H1 (cell line): ENCODE results near the gene ABLIM1. TPM values are rescaled to one million over a fixed set of nuclear protein-coding genes. Genes with fewer than 3 reads are reported as not detected.

Experiments
- CTCF ChIA-PET: fragments of 300-600 bp; sonication (Branson Sonifier 250); formaldehyde crosslinking; loops from one replicate; lab custom pipeline; 2021; ENCODE audit not compliant: partially characterized antibody; lab: Charles Lee
- POLR2A ChIA-PET: fragments of 300-600 bp; sonication (Branson Sonifier 250); formaldehyde crosslinking; loops from one replicate; lab custom pipeline; 2021; ENCODE audit warnings: inconsistent platforms; ENCODE audit not compliant: partially characterized antibody; lab: Charles Lee
- DNase-seq, 2 experiments: peaks; one replicate each; pipeline versions ENCODE4 v3.0.0 to v3.0.0-alpha.2; 2010 to 2022; ENCODE audit warnings: low spot score in 2 of 2, low read depth in 1 of 2, mixed read lengths in 1 of 2
- FAIRE-seq: peaks from 2 replicates; lab custom pipeline; 2011; peaks lifted over from hg19 to GRCh38; lab: Jason Lieb, UNC
- H2AFZ ChIP-seq: 2 replicates; pipeline ENCODE4 v1.8.1; 2012; ENCODE audit warnings: low read length, inconsistent platforms
- H2AK5ac ChIP-seq: 2 replicates; pipeline ENCODE4 v1.6.1; 2013; ENCODE audit warnings: low read depth, low read length
- H2BK120ac ChIP-seq: replicated peaks from 2 replicates; pipeline ENCODE3; 2013; ENCODE audit warnings: low read depth, low read length, inconsistent platforms
- H2BK12ac ChIP-seq: 2 replicates; pipeline ENCODE4 v1.6.1; 2013; ENCODE audit warnings: low read depth, low read length
- H2BK15ac ChIP-seq: 2 replicates; pipeline ENCODE4 v1.6.1; 2013; ENCODE audit warnings: low read length
- H2BK20ac ChIP-seq: 2 replicates; pipeline ENCODE4 v1.6.1; 2013; ENCODE audit warnings: low read length
- H2BK5ac ChIP-seq: 2 replicates; pipeline ENCODE4 v1.6.1; 2013; ENCODE audit warnings: low read depth, low read length
- H3K14ac ChIP-seq: 2 replicates; pipeline ENCODE4 v1.6.1; 2013; ENCODE audit warnings: inconsistent platforms; ENCODE audit not compliant: insufficient read length
- H3K18ac ChIP-seq: 2 replicates; pipeline ENCODE4 v1.6.1; 2013; ENCODE audit warnings: low read length; ENCODE audit errors: extremely low read depth
- H3K23ac ChIP-seq: 2 replicates; pipeline ENCODE4 v1.6.1; 2013; ENCODE audit warnings: inconsistent platforms; ENCODE audit not compliant: insufficient read length
- H3K23me2 ChIP-seq: 2 replicates; pipeline ENCODE4 v1.6.1; 2013; ENCODE audit warnings: low read depth, low read length
- H3K27ac ChIP-seq: 2 replicates; pipeline ENCODE4 v1.6.1; 2011; ENCODE audit warnings: low read depth, low read length, inconsistent platforms
- H3K27me3 ChIP-seq, 4 experiments: replicated peaks in 1 of 4; 1 replicate in 1 of 4; 2 replicates in 3 of 4; pipeline versions ENCODE4 v1.6.1 to v1.8.1; 2011 to 2013; ENCODE audit warnings: low read length in 3 of 4, mild to moderate bottlenecking in 3 of 4, inconsistent platforms in 2 of 4, mixed read lengths in 2 of 4, moderate library complexity in 1 of 4; ENCODE audit not compliant: control insufficient read depth in 3 of 4, insufficient read depth in 3 of 4; ENCODE audit errors: extremely low read depth in 1 of 4
- H3K36me3 ChIP-seq, 4 experiments: 2 replicates each; pipeline versions ENCODE4 v1.6.1 to v1.8.1; 2011 to 2013; ENCODE audit warnings: mild to moderate bottlenecking in 4 of 4, low read length in 3 of 4, moderate library complexity in 2 of 4, control low read depth in 1 of 4, inconsistent platforms in 1 of 4; ENCODE audit not compliant: insufficient read depth in 4 of 4, control insufficient read depth in 2 of 4
- H3K4ac ChIP-seq: replicated peaks from 2 replicates; pipeline ENCODE3; 2013; ENCODE audit warnings: low read length, low read depth, mixed read lengths, inconsistent platforms; ENCODE audit not compliant: insufficient read length
- H3K4me1 ChIP-seq, 4 experiments: replicated peaks in 1 of 4; 1 replicate in 1 of 4; 2 replicates in 3 of 4; pipeline versions ENCODE4 v1.6.1 to v1.8.1; 2011 to 2013; ENCODE audit warnings: low read length in 3 of 4, inconsistent platforms in 2 of 4, mixed read lengths in 1 of 4; ENCODE audit not compliant: insufficient read depth in 4 of 4, control insufficient read depth in 3 of 4
- H3K4me2 ChIP-seq, 2 experiments: 2 replicates each; pipeline versions ENCODE4 v1.6.1 to v1.8.1; 2011 to 2013; ENCODE audit warnings: low read depth in 2 of 2, low read length in 2 of 2, control low read depth in 1 of 2, inconsistent platforms in 1 of 2, mild to moderate bottlenecking in 1 of 2; ENCODE audit not compliant: insufficient read depth in 1 of 2
- H3K4me3 ChIP-seq, 4 experiments: fragments of 200-600, 300-600 bp in 1 of 4; sonication (generic), shearing (Covaris generic), sonication (Bioruptor Twin) in 1 of 4; 2 replicates each; pipeline versions ENCODE4 v1.5.1 to v1.8.1; 2011 to 2016; ENCODE audit warnings: low read length in 4 of 4, low read depth in 3 of 4, control low read depth in 2 of 4, inconsistent platforms in 2 of 4, mild to moderate bottlenecking in 2 of 4, mixed read lengths in 1 of 4, moderate library complexity in 1 of 4; ENCODE audit not compliant: insufficient read depth in 2 of 4; ENCODE audit errors: extremely low read depth in 1 of 4
- H3K56ac ChIP-seq: replicated peaks from 2 replicates; pipeline ENCODE3; 2013; ENCODE audit warnings: low read depth, mild to moderate bottlenecking, mixed read lengths, low read length, inconsistent platforms; ENCODE audit not compliant: insufficient read length
- H3K79me1 ChIP-seq: 2 replicates; pipeline ENCODE4 v1.6.1; 2013; ENCODE audit warnings: low read depth, low read length, control low read depth
- H3K79me2 ChIP-seq, 2 experiments: 2 replicates each; pipeline versions ENCODE4 v1.6.1 to v1.8.1; 2012 to 2013; ENCODE audit warnings: low read length in 2 of 2, mild to moderate bottlenecking in 2 of 2, inconsistent platforms in 1 of 2; ENCODE audit not compliant: insufficient read depth in 2 of 2, control insufficient read depth in 1 of 2
- H3K9ac ChIP-seq, 4 experiments: replicated peaks in 1 of 4; 1 replicate in 1 of 4; 2 replicates in 3 of 4; pipeline versions ENCODE4 v1.6.1 to v1.8.1; 2011 to 2013; ENCODE audit warnings: low read depth in 3 of 4, low read length in 3 of 4, control low read depth in 2 of 4, mild to moderate bottlenecking in 2 of 4, moderate library complexity in 2 of 4, inconsistent platforms in 1 of 4; ENCODE audit errors: extremely low read depth in 1 of 4
- H3K9me3 ChIP-seq, 2 experiments: 2 replicates each; pipeline versions ENCODE4 v1.6.1 to v1.8.1; 2012 to 2013; ENCODE audit warnings: mild to moderate bottlenecking in 2 of 2, moderate library complexity in 2 of 2, control low read depth in 1 of 2, inconsistent platforms in 1 of 2, low read depth in 1 of 2, low read length in 1 of 2, mixed read lengths in 1 of 2; ENCODE audit not compliant: insufficient read depth in 2 of 2
- H4K20me1 ChIP-seq, 2 experiments: replicated peaks in 1 of 2; 2 replicates each; pipeline versions ENCODE3 to v1.8.1; 2011 to 2013; ENCODE audit warnings: inconsistent platforms in 2 of 2, low read length in 2 of 2, mild to moderate bottlenecking in 1 of 2; ENCODE audit not compliant: insufficient read depth in 2 of 2, control insufficient read depth in 1 of 2
- H4K5ac ChIP-seq: 2 replicates; pipeline ENCODE4 v1.6.1; 2013; ENCODE audit warnings: low read length, low read depth, mixed read lengths, inconsistent platforms; ENCODE audit not compliant: insufficient read length
- H4K8ac ChIP-seq: 2 replicates; pipeline ENCODE4 v1.8.0; 2013; ENCODE audit warnings: mild to moderate bottlenecking, moderate library complexity, low read length, inconsistent platforms; ENCODE audit not compliant: insufficient read depth; ENCODE audit errors: extremely low read depth
- H4K91ac ChIP-seq: replicated peaks from 2 replicates; pipeline ENCODE3; 2013; ENCODE audit warnings: low read length, mixed read lengths, inconsistent platforms; ENCODE audit not compliant: insufficient read length
- BACH1 ChIP-seq: IDR thresholded peaks from 2 replicates; pipeline ENCODE4 v1.6.1; 2012; ENCODE audit warnings: low read length, improper control_type of control experiment
- BRCA1 ChIP-seq: IDR thresholded peaks from 2 replicates; pipeline ENCODE4 v1.6.1; 2012; ENCODE audit warnings: low read depth, low read length, improper control_type of control experiment
- CTBP2 ChIP-seq: IDR thresholded peaks from 2 replicates; pipeline ENCODE4 v1.7.0; 2011; ENCODE audit warnings: borderline replicate concordance, mild to moderate bottlenecking, moderate library complexity, mixed read lengths, low read length; ENCODE audit not compliant: insufficient read depth, insufficient read length
- CTCF ChIP-seq, 3 experiments: IDR thresholded peaks; 1 replicate in 2 of 3; 2 replicates in 1 of 3; pipeline versions ENCODE4 v1.5.1 to v1.6.1; 2011; ENCODE audit warnings: low read length in 3 of 3, mild to moderate bottlenecking in 3 of 3, inconsistent platforms in 2 of 3, low read depth in 1 of 3, moderate library complexity in 1 of 3; ENCODE audit not compliant: insufficient read depth in 1 of 3; ENCODE audit errors: control extremely low read depth in 1 of 3
- MAFK ChIP-seq: IDR thresholded peaks from 2 replicates; pipeline ENCODE4 v1.6.1; 2012; ENCODE audit warnings: low read depth, mild to moderate bottlenecking, improper control_type of control experiment, low read length
- SIN3A ChIP-seq, 2 experiments: IDR thresholded peaks in 1 of 2; conservative IDR thresholded peaks in 1 of 2; 2 replicates each; pipeline ENCODE4 v1.6.1; 2011 to 2012; ENCODE audit warnings: low read length in 2 of 2, improper control_type of control experiment in 1 of 2, low read depth in 1 of 2, mild to moderate bottlenecking in 1 of 2
- SP2 ChIP-seq: IDR thresholded peaks from 2 replicates; pipeline ENCODE4 v1.6.1; 2012; ENCODE audit warnings: mild to moderate bottlenecking, low read length, inconsistent platforms
- SUZ12 ChIP-seq: fragments of 200-600 bp; sonication (generic); IDR thresholded peaks from 2 replicates; pipeline ENCODE4 v1.6.1; 2012; ENCODE audit warnings: mild to moderate bottlenecking, inconsistent platforms, low read length, moderate library complexity, mixed read lengths
- USF2 ChIP-seq: IDR thresholded peaks from 2 replicates; pipeline ENCODE4 v1.6.1; 2011; ENCODE audit warnings: low read length, improper control_type of control experiment
- WGBS, 2 experiments: shearing (Covaris generic) in 1 of 2; methylation state at CpG; one replicate each; pipeline versions ENCODE4 v1.1.6 to v1.1.7; 2013 to 2015; ENCODE audit warnings: low lambda C conversion rate in 2 of 2, mixed read lengths in 2 of 2, inconsistent platforms in 1 of 2, low coverage in 1 of 2, missing lambda C conversion rate in 1 of 2; ENCODE audit not compliant: insufficient replicate concordance in 2 of 2, insufficient coverage in 1 of 2, insufficient read length in 1 of 2; ENCODE audit errors: extremely low coverage in 1 of 2, missing lambda C conversion rate in 1 of 2; 5-methylcytosine and 5-hydroxymethylcytosine counted together
- polyA plus RNA-seq, 7 experiments: library from polyadenylated mRNA; depleted of rRNA in 3 of 7; stranded (reverse) in 5 of 7; unstranded in 2 of 7; fragments of >200 nt in 5 of 7; fragments of 200-250 nt in 2 of 7; gene quantifications; 1 replicate in 5 of 7; 2 replicates in 1 of 7; 4 replicates in 1 of 7; pipeline versions ENCODE4 v1.2.1 to v1.2.3, GENCODE V29; 2011 to 2013; ENCODE audit warnings: missing spikeins in 2 of 7, mixed read lengths in 2 of 7
- total RNA-seq: library from RNA; stranded (reverse); fragmentation: NEBNext Ultra II Directional; extraction: Animal tissue kit (Norgen Biotek cat#: 25700); gene quantifications from 2 replicates; pipeline ENCODE4 v1.2.1, GENCODE V29; 2021

Gene ABLIM1
- total and polyA plus RNA-seq, 2 of the 8 experiments (the other 6 are each of a cell fraction or from before 2014, with no cell fraction given): 51.2 to 51.7 TPM

- Histone ChIP-seq H2BK5ac (no peak overlapping the region), H2BK120ac (no peak overlapping the region), H4K5ac (no peak overlapping the region), H3K27me3 (peaks cover 0 to 27% (median 16%) of the 10 kb centered on the region in 4 experiments; a peak in 6 of 7 replicates), H3K4me1 (peaks cover 0 to 7% (median 2%) of the 10 kb centered on the region in 4 experiments; a peak in 4 of 7 replicates), H4K8ac (no peak overlapping the region), H2AFZ (no peak overlapping the region), H4K20me1 (no peaks in the 10 kb centered on the region), H3K79me1 (no peaks in the 10 kb centered on the region), H4K91ac (no peak overlapping the region), H3K4me3 (no peak overlapping the region), H3K23ac (no peak overlapping the region), H3K18ac (no peak overlapping the region), H3K27ac (no peak overlapping the region), H2BK20ac (no peak overlapping the region), H3K79me2 (no peaks in the 10 kb centered on the region), H3K4ac (no peak overlapping the region), H3K4me2 (no peak overlapping the region), H3K9ac (no peak overlapping the region), H3K14ac (no peak overlapping the region), H2BK12ac (no peak overlapping the region), H3K23me2 (peaks cover 7% of the 10 kb centered on the region; the same call in 1 of the 2 replicates), H2BK15ac (no peak overlapping the region), H3K36me3 (no peaks in the 10 kb centered on the region), H2AK5ac (no peak overlapping the region), H3K56ac (no peak overlapping the region), H3K9me3 (no peaks in the 10 kb centered on the region)
- POLR2A ChIA-PET: no interaction called here
- DNase-seq (no peak), FAIRE-seq (no peak)
- WGBS, 2 experiments: 95% methylated on average over 7 of the region's 7 CpGs; no CpG with 5 or more reads in 1 of the 2 experiments
- CTCF ChIA-PET: interaction anchor here (0.5 to 1.9 kb wide), 4 partner anchors 9 to 1718 kb away, joined by 3 to 4 read pairs (median 3); no protein-coding TSS in a partner anchor
- TF ChIP-seq SUZ12 (no peak), BACH1 (no peak), SP2 (no peak), USF2 (no peak), CTCF (IDR thresholded peaks at IDR 0.05; ENCODE audit: control extremely low read depth in 1 of 3, insufficient read depth in 1 of 3, low read depth in 1 of 3, low read length in 3 of 3) (no peak), MAFK (no peak), SIN3A (conservative IDR thresholded peaks at IDR 0.05 in 1 of 2, IDR thresholded peaks at IDR 0.05 in 1 of 2; ENCODE audit: low read depth in 1 of 2, low read length in 2 of 2) (no peak), BRCA1 (no peak), CTBP2 (no peak)
Measured at GRCh38 chr10:114635101-114635500, 23.0 kb downstream of the ABLIM1 start.
